Inflammatory macrophage (primary cell): ENCODE measurements around the gene CIB4.
"Not testable (repeated sequence)": the region's sequence is repeated elsewhere in the genome, so short reads cannot be mapped to it uniquely, and the experiment has no call there.

Source experiments
- DNase-seq, 2 donors: peaks; one replicate each; pipeline ENCODE4 v3.0.0-alpha.2; 2020 to 2022

Gene CIB4

DNA sequence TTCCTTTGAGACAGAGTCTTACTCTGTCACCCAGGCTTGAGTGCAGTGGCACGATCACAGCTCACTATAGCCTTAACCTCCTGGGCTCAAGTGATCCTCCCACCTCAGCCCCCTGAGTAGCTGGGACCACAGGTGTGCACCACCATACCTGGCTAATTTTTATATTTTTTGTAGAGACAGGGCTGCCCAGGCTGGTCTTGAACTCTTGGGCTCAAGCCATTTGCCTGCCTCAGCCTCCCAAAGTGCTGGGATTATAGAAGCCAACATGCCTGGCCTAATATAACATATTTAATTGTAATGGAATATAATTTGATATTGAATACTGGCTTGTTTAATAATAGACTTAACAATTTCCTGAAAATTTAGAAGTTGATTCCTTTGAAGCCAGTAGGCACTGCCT, 74.4 kb downstream of the CIB4 start:
- DNase-seq, result not testable (repeated sequence)

DNA sequence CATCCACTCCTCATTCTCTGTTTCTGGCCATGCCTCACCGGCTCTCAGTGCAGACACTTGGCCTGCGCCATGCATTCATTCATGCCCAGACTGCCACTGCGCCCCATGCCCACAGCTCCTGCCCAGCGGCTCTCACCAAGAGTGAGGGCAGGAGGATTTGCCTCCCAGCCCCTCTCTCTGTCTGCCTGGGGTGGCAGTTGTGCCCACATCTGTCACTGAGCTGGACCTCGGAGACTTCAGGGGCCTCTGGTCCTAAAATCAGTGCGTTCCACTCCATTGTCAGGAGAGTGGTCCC, 75.1 kb downstream of the CIB4 start:
- no peak for DNase-seq

GRCh38 chr2:26564121-26564644, 77.0 kb downstream of the CIB4 start:
- DNase-seq, result no peak

GRCh38 chr2:26563686-26564085, 77.5 kb downstream of the CIB4 start:
- DNase-seq, result no peak

- no peak for DNase-seq
Observed at GRCh38 chr2:26562811-26563645, 78.1 kb downstream of the CIB4 start.

- no peak for DNase-seq
Observed at GRCh38 chr2:26561918-26562810, 79.0 kb downstream of the CIB4 start.

GRCh38 chr2:26561376-26561775, 79.8 kb downstream of the CIB4 start:
- DNase-seq, result no peak

DNA sequence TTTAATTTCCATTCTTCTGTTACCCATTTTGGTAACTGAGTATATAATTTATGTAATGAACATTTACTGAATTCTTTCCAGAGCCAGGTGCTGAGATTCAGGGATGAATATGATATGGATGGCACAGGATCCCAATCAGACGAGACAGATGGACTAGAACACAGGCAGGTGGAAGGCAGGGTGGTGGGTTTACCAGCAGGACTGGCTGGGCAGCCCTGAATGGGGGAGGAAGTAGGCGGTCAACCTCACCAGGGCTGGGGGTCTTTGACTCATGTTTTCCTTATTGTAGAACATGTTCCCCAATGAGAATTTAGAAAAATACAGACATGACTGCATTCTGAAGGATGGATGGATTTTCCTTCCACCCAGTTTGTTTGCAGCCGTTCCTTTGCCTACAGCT, 80.3 kb downstream of the CIB4 start:
- no peak for DNase-seq

DNA sequence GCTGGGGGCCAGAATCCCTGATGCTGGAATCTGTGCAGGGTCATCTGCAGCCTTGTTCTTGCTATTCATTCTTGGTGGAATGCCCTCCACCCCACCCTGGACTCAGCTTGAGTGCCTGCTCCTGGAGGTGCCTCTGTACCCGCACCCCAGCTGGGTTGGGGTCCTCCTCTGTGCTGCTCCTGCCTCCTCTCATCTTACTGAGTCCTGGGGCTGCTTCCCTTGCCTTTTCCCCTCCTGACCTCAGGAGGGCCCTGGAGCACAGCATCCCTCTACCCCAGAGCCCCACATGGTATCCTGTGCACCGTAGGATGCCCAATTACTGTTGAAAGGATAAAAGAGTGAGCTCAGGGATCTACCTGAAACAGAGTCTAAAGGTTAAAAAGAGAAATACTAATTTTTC, 81.6 kb downstream of the CIB4 start:
- no peak for DNase-seq

GRCh38 chr2:26559044-26559405, 82.1 kb downstream of the CIB4 start:
- DNase-seq, result no peak

DNA sequence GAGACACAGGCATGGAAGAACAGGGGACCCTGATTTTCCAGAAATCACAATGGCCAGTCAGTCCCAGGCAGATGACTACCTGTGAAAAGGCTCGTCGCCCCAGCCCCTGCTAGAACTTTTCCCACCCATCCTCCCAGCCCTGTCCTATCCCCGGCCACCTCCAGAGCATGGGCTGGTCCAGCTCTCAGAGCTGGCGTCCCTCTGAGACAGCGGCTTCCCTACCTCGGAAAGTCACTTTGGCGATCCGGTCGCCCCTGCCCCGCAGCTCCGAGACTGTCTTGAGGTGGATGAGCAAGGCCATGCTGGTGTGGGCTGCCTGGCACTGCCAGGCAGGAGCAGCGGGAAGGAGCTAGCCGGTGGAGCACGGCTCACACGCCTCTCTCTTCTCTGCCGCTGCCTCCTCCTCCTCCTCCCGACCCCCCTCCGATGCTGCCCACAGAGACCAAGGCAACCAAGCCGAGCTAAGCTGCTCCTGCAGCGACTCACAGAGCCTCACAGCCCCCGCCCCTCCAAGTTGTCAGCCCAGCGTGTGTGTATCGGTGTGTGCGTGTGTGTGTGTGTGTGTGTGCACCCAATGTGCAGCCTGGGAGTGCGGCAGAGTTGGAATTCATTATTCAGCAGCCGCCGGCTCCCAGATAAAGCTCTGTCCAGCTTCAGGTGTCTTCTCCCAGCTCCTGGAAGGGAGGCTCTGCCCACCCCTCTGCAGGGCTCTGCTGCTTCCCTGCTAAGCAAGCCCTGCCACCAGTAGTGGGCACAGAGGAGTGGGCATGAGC, 82.7 kb downstream of the CIB4 start:
- no peak for DNase-seq

- no peak for DNase-seq
Observed at GRCh38 chr2:26557244-26557925, 83.8 kb downstream of the CIB4 start.

- DNase-seq, result no peak
Observed at GRCh38 chr2:26556309-26557243, 84.6 kb downstream of the CIB4 start.

DNA sequence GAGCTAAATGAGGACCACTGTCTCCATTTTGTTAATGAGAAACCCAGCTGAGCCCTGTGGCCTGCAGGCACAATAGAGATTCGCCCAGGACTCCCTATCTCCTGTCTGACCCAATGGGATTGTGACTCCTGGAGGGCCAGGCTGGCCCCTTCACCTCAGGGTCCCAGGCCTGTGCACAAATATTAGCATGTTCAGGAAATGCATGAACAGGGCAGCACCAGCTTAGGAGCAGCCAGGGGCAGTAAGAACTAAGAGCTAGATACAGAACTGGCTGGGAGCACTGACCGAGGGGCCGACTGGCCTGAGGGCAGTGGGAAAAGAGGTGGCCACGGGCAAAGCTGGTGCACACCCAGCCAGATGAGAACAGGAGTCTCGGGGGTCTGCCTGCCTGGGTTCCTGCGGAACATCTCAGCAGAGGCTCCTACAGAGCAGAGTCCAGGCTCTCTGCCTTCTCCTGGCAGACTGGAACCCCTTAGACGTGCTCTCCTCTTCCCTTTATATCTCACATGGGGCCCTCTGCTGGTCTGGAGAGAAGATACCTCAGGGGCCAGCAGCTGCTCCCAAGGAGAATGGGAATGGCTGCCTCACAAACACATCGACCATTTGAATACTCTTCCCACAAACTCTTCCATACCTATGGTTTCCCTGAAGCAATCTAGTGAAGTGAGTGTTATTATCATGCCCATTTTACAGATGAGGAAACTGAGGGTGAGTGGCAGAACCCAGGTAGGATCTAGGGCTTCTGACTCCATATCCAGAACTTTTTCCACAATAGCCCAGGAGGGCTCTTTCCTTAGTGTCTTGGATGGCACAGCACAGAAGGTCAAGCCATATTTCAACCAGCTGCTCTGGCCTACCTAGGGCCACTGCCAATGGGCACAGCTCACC, 85.7 kb downstream of the CIB4 start:
- DNase-seq, result no peak

- no peak for DNase-seq
Observed at GRCh38 chr2:26552641-26553374, 88.4 kb downstream of the CIB4 start.

DNA sequence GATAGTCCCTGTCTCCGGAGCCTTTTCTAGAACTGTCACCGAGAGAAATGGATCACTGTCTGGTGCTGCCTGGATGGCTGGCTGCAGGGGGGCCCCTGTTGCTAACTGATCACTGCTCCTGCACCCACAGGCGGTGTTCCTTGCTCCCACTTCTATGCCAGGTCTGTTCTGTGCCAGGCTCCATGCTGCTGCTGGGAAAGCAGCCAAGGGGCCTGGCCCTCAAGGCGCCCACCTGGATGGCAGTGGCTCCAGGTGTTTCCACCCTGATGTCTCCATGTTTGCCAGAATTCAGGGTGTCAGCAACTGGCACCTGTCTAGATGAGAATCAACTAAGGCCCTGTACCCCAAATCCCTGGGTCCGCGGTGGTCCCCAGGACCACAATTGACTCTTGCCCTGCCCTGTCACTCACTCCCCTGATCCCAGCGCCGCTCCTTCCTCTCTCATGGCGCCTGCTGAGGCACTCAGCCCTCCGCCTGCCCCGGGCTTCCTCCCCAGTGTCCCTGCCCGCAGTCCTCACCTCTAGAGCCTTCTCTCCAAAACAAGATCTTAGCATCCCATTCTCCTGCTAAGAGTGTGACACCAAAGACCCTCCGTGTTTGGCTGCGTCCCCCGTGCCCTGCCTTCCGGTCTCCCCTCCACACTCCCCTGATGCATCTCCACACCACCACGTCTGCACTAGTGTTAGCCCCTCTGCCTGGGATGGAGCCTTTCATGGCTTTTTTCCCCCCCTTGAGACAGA, 90.7 kb downstream of the CIB4 start:
- no peak for DNase-seq

- no peak for DNase-seq
Observed at GRCh38 chr2:26542676-26543505, 98.3 kb downstream of the CIB4 start.

DNA sequence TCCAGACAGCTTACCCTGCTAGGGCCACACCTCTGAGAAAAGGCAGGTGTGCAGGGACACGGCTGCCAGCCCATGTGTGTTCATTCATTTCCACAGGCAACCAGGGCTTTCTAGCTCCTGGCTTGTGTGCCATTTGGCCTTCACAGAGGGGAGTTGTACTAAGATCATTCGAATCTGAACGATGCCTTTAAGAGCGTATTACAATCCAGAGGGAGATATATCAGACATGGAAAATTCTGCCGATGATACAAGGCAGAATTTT, 99.0 kb downstream of the CIB4 start:
- DNase-seq, result no peak
